Astrocyte of the spinal cord (primary cell): ENCODE results near the gene CETP.

Experiments used
- DNase-seq: peaks from one replicate; pipeline ENCODE4 v3.0.0; 2011; ENCODE audit warnings: low read depth, low spot score
- H3K4me3 ChIP-seq: 2 replicates; pipeline ENCODE4 v1.5.1; 2011; ENCODE audit warnings: low read depth, mild to moderate bottlenecking, low read length, moderate library complexity
- CTCF ChIP-seq: IDR thresholded peaks from 2 replicates; pipeline ENCODE4 v1.5.1; 2012; ENCODE audit warnings: low read depth, mild to moderate bottlenecking, low read length, inconsistent platforms
- in situ Hi-C: cut with HindIII; loops from 2 replicates; pipeline ENCODE4 v1.10.0; 2017; ENCODE audit warnings: low sequenced_read_pairs

CETP gene

GRCh38 chr16:56919099-56919800 lies 42.5 kb upstream of the CETP start:
- in situ Hi-C loops, result no loop called here
- no peak for DNase-seq
- no peak overlapping the region for H3K4me3 ChIP-seq
- TF ChIP-seq CTCF, result no peak

GRCh38 chr16:56921571-56921970 lies 40.2 kb upstream of the CETP start:
- in situ Hi-C loops, result no loop called here
- no peak for DNase-seq
- H3K4me3 ChIP-seq, result no peak overlapping the region
- no peak for TF ChIP-seq CTCF

- H3K4me3 ChIP-seq, result no peak overlapping the region
- no peak for TF ChIP-seq CTCF
- DNase-seq, result no peak
- in situ Hi-C loops, result no loop called here
These were observed 38.2 kb upstream of the CETP start for GRCh38 chr16:56923481-56924091.

GRCh38 chr16:56927471-56927870 lies 34.3 kb upstream of the CETP start:
- no peak for TF ChIP-seq CTCF
- DNase-seq, result no peak
- no peak overlapping the region for H3K4me3 ChIP-seq
- in situ Hi-C loops, result no loop called here

GRCh38 chr16:56929639-56930038 lies 32.1 kb upstream of the CETP start:
- H3K4me3 ChIP-seq, result no peak overlapping the region
- in situ Hi-C loops, result no loop called here
- TF ChIP-seq CTCF, result no peak
- no peak for DNase-seq

- in situ Hi-C loops, result no loop called here
- no peak for DNase-seq
- no peak for TF ChIP-seq CTCF
- H3K4me3 ChIP-seq, result no peak overlapping the region
These were observed 31.1 kb upstream of the CETP start for GRCh38 chr16:56930486-56931270.
